Effector memory CD4-positive, alpha-beta T cell (primary cell): ENCODE measurements around the gene SELP.
A peak's percentile ranks its signal among the peaks of the same experiment; 100 is the strongest.

ENCODE experiments used
- DNase-seq, 3 donors: peaks; one replicate each; pipeline ENCODE4 v3.0.0-alpha.2; 2020
- H3K27ac ChIP-seq: 2 replicates; pipeline ENCODE4 v1.7.0; 2013; ENCODE audit warnings: mild to moderate bottlenecking, low read length, moderate library complexity; ENCODE audit not compliant: insufficient read depth, poor library complexity, severe bottlenecking
- H3K27me3 ChIP-seq: replicated peaks from 2 replicates; pipeline ENCODE4 v1.7.0; 2013; ENCODE audit warnings: mild to moderate bottlenecking, low read length; ENCODE audit not compliant: insufficient read depth, control insufficient read depth, poor library complexity, severe bottlenecking
- H3K36me3 ChIP-seq: 2 replicates; pipeline ENCODE4 v1.7.0; 2013; ENCODE audit warnings: mild to moderate bottlenecking, low read length, moderate library complexity; ENCODE audit not compliant: control insufficient read depth, insufficient read depth
- H3K4me1 ChIP-seq: 2 replicates; pipeline ENCODE4 v1.7.0; 2013; ENCODE audit warnings: low read length, mild to moderate bottlenecking; ENCODE audit not compliant: control insufficient read depth, insufficient read depth, poor library complexity, severe bottlenecking
- H3K4me3 ChIP-seq: 2 replicates; pipeline ENCODE4 v1.7.0; 2013; ENCODE audit warnings: low read length, low read depth, mild to moderate bottlenecking; ENCODE audit not compliant: insufficient read depth, poor library complexity, severe bottlenecking
- H3K9me3 ChIP-seq: 2 replicates; pipeline ENCODE4 v1.7.0; 2013; ENCODE audit warnings: mild to moderate bottlenecking, low read length, moderate library complexity; ENCODE audit not compliant: control insufficient read depth

SELP gene

GRCh38 chr1:169595764-169596711 lies 33.9 kb downstream of the SELP start:
- DNase-seq: no peak
- H3K9me3 ChIP-seq: no peaks in the 10 kb centered on the region
- no peak overlapping the region for H3K4me3 ChIP-seq
- H3K36me3 ChIP-seq: no peaks in the 10 kb centered on the region
- H3K27me3 ChIP-seq: no peaks in the 10 kb centered on the region
- no peaks in the 10 kb centered on the region for H3K4me1 ChIP-seq
- H3K27ac ChIP-seq: no peak overlapping the region

GRCh38 chr1:169594391-169594790 lies 35.5 kb downstream of the SELP start:
- no peaks in the 10 kb centered on the region for H3K27me3 ChIP-seq
- H3K9me3 ChIP-seq: no peaks in the 10 kb centered on the region
- DNase-seq: no peak
- no peaks in the 10 kb centered on the region for H3K36me3 ChIP-seq
- H3K4me1 ChIP-seq: no peaks in the 10 kb centered on the region
- no peak overlapping the region for H3K27ac ChIP-seq
- H3K4me3 ChIP-seq: no peak overlapping the region

- DNase-seq: no peak
- Histone ChIP-seq H3K27me3 (no peaks in the 10 kb centered on the region), H3K36me3 (no peaks in the 10 kb centered on the region), H3K27ac (no peak overlapping the region), H3K4me3 (no peak overlapping the region), H3K4me1 (peaks cover 14% of the 10 kb centered on the region), H3K9me3 (no peaks in the 10 kb centered on the region)
Measured at GRCh38 chr1:169590932-169591331, 39.0 kb downstream of the SELP start.

GRCh38 chr1:169588785-169589485 lies 41.0 kb downstream of the SELP start:
- peaks cover 14% of the 10 kb centered on the region for H3K4me1 ChIP-seq
- H3K9me3 ChIP-seq: no peaks in the 10 kb centered on the region
- DNase-seq: no peak
- H3K36me3 ChIP-seq: no peaks in the 10 kb centered on the region
- no peaks in the 10 kb centered on the region for H3K27me3 ChIP-seq
- no peak overlapping the region for H3K27ac ChIP-seq
- H3K4me3 ChIP-seq: no peak overlapping the region

GRCh38 chr1:169588112-169588511 lies 41.8 kb downstream of the SELP start:
- Histone ChIP-seq H3K9me3 (no peaks in the 10 kb centered on the region), H3K4me3 (no peak overlapping the region), H3K27me3 (no peaks in the 10 kb centered on the region), H3K4me1 (peaks cover 14% of the 10 kb centered on the region), H3K27ac (no peak overlapping the region), H3K36me3 (no peaks in the 10 kb centered on the region)
- DNase-seq: no peak

GRCh38 chr1:169586395-169587255 lies 43.3 kb downstream of the SELP start, which contains the start of gene F5:
Gene F5, minus strand, starts transcription at chr1:169586481. Its CDS starts 95 bp downstream, at chr1:169586386.
- Histone ChIP-seq H3K27me3 (no peaks in the 10 kb centered on the region), H3K4me3 (peak within 1 kb of the TSS; percentile 55), H3K36me3 (no peaks in the 10 kb centered on the region), H3K9me3 (no peaks in the 10 kb centered on the region), H3K27ac (peak within 1 kb of the TSS; percentile 47), H3K4me1 (peaks cover 14% of the 10 kb centered on the region)
- peak; percentile 39 to 57 (median 53) for DNase-seq

GRCh38 chr1:169586067-169586394 lies 43.9 kb downstream of the SELP start:
- Histone ChIP-seq H3K27ac (peak overlapping the region; percentile 47), H3K4me1 (peaks cover 14% of the 10 kb centered on the region), H3K4me3 (peak overlapping the region; percentile 55), H3K9me3 (no peaks in the 10 kb centered on the region), H3K36me3 (no peaks in the 10 kb centered on the region), H3K27me3 (no peaks in the 10 kb centered on the region)
- no peak for DNase-seq

- Histone ChIP-seq H3K27ac (no peak overlapping the region), H3K36me3 (no peaks in the 10 kb centered on the region), H3K4me1 (peaks cover 14% of the 10 kb centered on the region), H3K4me3 (no peak overlapping the region), H3K9me3 (no peaks in the 10 kb centered on the region), H3K27me3 (no peaks in the 10 kb centered on the region)
- no peak for DNase-seq
Measured at GRCh38 chr1:169585181-169585580, 44.7 kb downstream of the SELP start.

GRCh38 chr1:169584483-169585144 lies 45.3 kb downstream of the SELP start:
- peaks cover 14% of the 10 kb centered on the region for H3K4me1 ChIP-seq
- DNase-seq: no peak
- H3K27me3 ChIP-seq: no peaks in the 10 kb centered on the region
- H3K9me3 ChIP-seq: no peaks in the 10 kb centered on the region
- H3K27ac ChIP-seq: no peak overlapping the region
- no peaks in the 10 kb centered on the region for H3K36me3 ChIP-seq
- no peak overlapping the region for H3K4me3 ChIP-seq
